H1 (cell line): ENCODE data around the gene PLEKHN1. TPM values are rescaled to one million over a fixed set of nuclear protein-coding genes. Genes with fewer than 3 reads are reported as not detected.

Source experiments
- CTCF ChIA-PET: fragments of 300-600 bp; sonication (Branson Sonifier 250); formaldehyde crosslinking; loops from one replicate; lab custom pipeline; 2021; ENCODE audit not compliant: partially characterized antibody; lab: Charles Lee
- POLR2A ChIA-PET: fragments of 300-600 bp; sonication (Branson Sonifier 250); formaldehyde crosslinking; loops from one replicate; lab custom pipeline; 2021; ENCODE audit warnings: inconsistent platforms; ENCODE audit not compliant: partially characterized antibody; lab: Charles Lee
- DNase-seq, 2 experiments: peaks; one replicate each; pipeline versions ENCODE4 v3.0.0 to v3.0.0-alpha.2; 2010 to 2022; ENCODE audit warnings: low spot score in 2 of 2, low read depth in 1 of 2, mixed read lengths in 1 of 2
- FAIRE-seq: peaks from 2 replicates; lab custom pipeline; 2011; peaks lifted over from hg19 to GRCh38; lab: Jason Lieb, UNC
- H2AFZ ChIP-seq: 2 replicates; pipeline ENCODE4 v1.8.1; 2012; ENCODE audit warnings: low read length, inconsistent platforms
- H2AK5ac ChIP-seq: 2 replicates; pipeline ENCODE4 v1.6.1; 2013; ENCODE audit warnings: low read depth, low read length
- H2BK120ac ChIP-seq: replicated peaks from 2 replicates; pipeline ENCODE3; 2013; ENCODE audit warnings: low read depth, low read length, inconsistent platforms
- H2BK12ac ChIP-seq: 2 replicates; pipeline ENCODE4 v1.6.1; 2013; ENCODE audit warnings: low read depth, low read length
- H2BK15ac ChIP-seq: 2 replicates; pipeline ENCODE4 v1.6.1; 2013; ENCODE audit warnings: low read length
- H2BK20ac ChIP-seq: 2 replicates; pipeline ENCODE4 v1.6.1; 2013; ENCODE audit warnings: low read length
- H2BK5ac ChIP-seq: 2 replicates; pipeline ENCODE4 v1.6.1; 2013; ENCODE audit warnings: low read depth, low read length
- H3K14ac ChIP-seq: 2 replicates; pipeline ENCODE4 v1.6.1; 2013; ENCODE audit warnings: inconsistent platforms; ENCODE audit not compliant: insufficient read length
- H3K18ac ChIP-seq: 2 replicates; pipeline ENCODE4 v1.6.1; 2013; ENCODE audit warnings: low read length; ENCODE audit errors: extremely low read depth
- H3K23ac ChIP-seq: 2 replicates; pipeline ENCODE4 v1.6.1; 2013; ENCODE audit warnings: inconsistent platforms; ENCODE audit not compliant: insufficient read length
- H3K23me2 ChIP-seq: 2 replicates; pipeline ENCODE4 v1.6.1; 2013; ENCODE audit warnings: low read depth, low read length
- H3K27ac ChIP-seq: 2 replicates; pipeline ENCODE4 v1.6.1; 2011; ENCODE audit warnings: low read depth, low read length, inconsistent platforms
- H3K27me3 ChIP-seq, 4 experiments: replicated peaks in 1 of 4; 1 replicate in 1 of 4; 2 replicates in 3 of 4; pipeline versions ENCODE4 v1.6.1 to v1.8.1; 2011 to 2013; ENCODE audit warnings: low read length in 3 of 4, mild to moderate bottlenecking in 3 of 4, inconsistent platforms in 2 of 4, mixed read lengths in 2 of 4, moderate library complexity in 1 of 4; ENCODE audit not compliant: control insufficient read depth in 3 of 4, insufficient read depth in 3 of 4; ENCODE audit errors: extremely low read depth in 1 of 4
- H3K36me3 ChIP-seq, 4 experiments: 2 replicates each; pipeline versions ENCODE4 v1.6.1 to v1.8.1; 2011 to 2013; ENCODE audit warnings: mild to moderate bottlenecking in 4 of 4, low read length in 3 of 4, moderate library complexity in 2 of 4, control low read depth in 1 of 4, inconsistent platforms in 1 of 4; ENCODE audit not compliant: insufficient read depth in 4 of 4, control insufficient read depth in 2 of 4
- H3K4ac ChIP-seq: replicated peaks from 2 replicates; pipeline ENCODE3; 2013; ENCODE audit warnings: low read length, low read depth, mixed read lengths, inconsistent platforms; ENCODE audit not compliant: insufficient read length
- H3K4me1 ChIP-seq, 4 experiments: replicated peaks in 1 of 4; 1 replicate in 1 of 4; 2 replicates in 3 of 4; pipeline versions ENCODE4 v1.6.1 to v1.8.1; 2011 to 2013; ENCODE audit warnings: low read length in 3 of 4, inconsistent platforms in 2 of 4, mixed read lengths in 1 of 4; ENCODE audit not compliant: insufficient read depth in 4 of 4, control insufficient read depth in 3 of 4
- H3K4me2 ChIP-seq, 2 experiments: 2 replicates each; pipeline versions ENCODE4 v1.6.1 to v1.8.1; 2011 to 2013; ENCODE audit warnings: low read depth in 2 of 2, low read length in 2 of 2, control low read depth in 1 of 2, inconsistent platforms in 1 of 2, mild to moderate bottlenecking in 1 of 2; ENCODE audit not compliant: insufficient read depth in 1 of 2
- H3K4me3 ChIP-seq, 4 experiments: fragments of 200-600, 300-600 bp in 1 of 4; sonication (generic), shearing (Covaris generic), sonication (Bioruptor Twin) in 1 of 4; 2 replicates each; pipeline versions ENCODE4 v1.5.1 to v1.8.1; 2011 to 2016; ENCODE audit warnings: low read length in 4 of 4, low read depth in 3 of 4, control low read depth in 2 of 4, inconsistent platforms in 2 of 4, mild to moderate bottlenecking in 2 of 4, mixed read lengths in 1 of 4, moderate library complexity in 1 of 4; ENCODE audit not compliant: insufficient read depth in 2 of 4; ENCODE audit errors: extremely low read depth in 1 of 4
- H3K56ac ChIP-seq: replicated peaks from 2 replicates; pipeline ENCODE3; 2013; ENCODE audit warnings: low read depth, mild to moderate bottlenecking, mixed read lengths, low read length, inconsistent platforms; ENCODE audit not compliant: insufficient read length
- H3K79me1 ChIP-seq: 2 replicates; pipeline ENCODE4 v1.6.1; 2013; ENCODE audit warnings: low read depth, low read length, control low read depth
- H3K79me2 ChIP-seq, 2 experiments: 2 replicates each; pipeline versions ENCODE4 v1.6.1 to v1.8.1; 2012 to 2013; ENCODE audit warnings: low read length in 2 of 2, mild to moderate bottlenecking in 2 of 2, inconsistent platforms in 1 of 2; ENCODE audit not compliant: insufficient read depth in 2 of 2, control insufficient read depth in 1 of 2
- H3K9ac ChIP-seq, 4 experiments: replicated peaks in 1 of 4; 1 replicate in 1 of 4; 2 replicates in 3 of 4; pipeline versions ENCODE4 v1.6.1 to v1.8.1; 2011 to 2013; ENCODE audit warnings: low read depth in 3 of 4, low read length in 3 of 4, control low read depth in 2 of 4, mild to moderate bottlenecking in 2 of 4, moderate library complexity in 2 of 4, inconsistent platforms in 1 of 4; ENCODE audit errors: extremely low read depth in 1 of 4
- H3K9me3 ChIP-seq, 2 experiments: 2 replicates each; pipeline versions ENCODE4 v1.6.1 to v1.8.1; 2012 to 2013; ENCODE audit warnings: mild to moderate bottlenecking in 2 of 2, moderate library complexity in 2 of 2, control low read depth in 1 of 2, inconsistent platforms in 1 of 2, low read depth in 1 of 2, low read length in 1 of 2, mixed read lengths in 1 of 2; ENCODE audit not compliant: insufficient read depth in 2 of 2
- H4K20me1 ChIP-seq, 2 experiments: replicated peaks in 1 of 2; 2 replicates each; pipeline versions ENCODE3 to v1.8.1; 2011 to 2013; ENCODE audit warnings: inconsistent platforms in 2 of 2, low read length in 2 of 2, mild to moderate bottlenecking in 1 of 2; ENCODE audit not compliant: insufficient read depth in 2 of 2, control insufficient read depth in 1 of 2
- H4K5ac ChIP-seq: 2 replicates; pipeline ENCODE4 v1.6.1; 2013; ENCODE audit warnings: low read length, low read depth, mixed read lengths, inconsistent platforms; ENCODE audit not compliant: insufficient read length
- H4K8ac ChIP-seq: 2 replicates; pipeline ENCODE4 v1.8.0; 2013; ENCODE audit warnings: mild to moderate bottlenecking, moderate library complexity, low read length, inconsistent platforms; ENCODE audit not compliant: insufficient read depth; ENCODE audit errors: extremely low read depth
- H4K91ac ChIP-seq: replicated peaks from 2 replicates; pipeline ENCODE3; 2013; ENCODE audit warnings: low read length, mixed read lengths, inconsistent platforms; ENCODE audit not compliant: insufficient read length
- ATF2 ChIP-seq: IDR thresholded peaks from 2 replicates; pipeline ENCODE4 v1.6.1; 2012; ENCODE audit warnings: low read length, inconsistent platforms
- BACH1 ChIP-seq: IDR thresholded peaks from 2 replicates; pipeline ENCODE4 v1.6.1; 2012; ENCODE audit warnings: low read length, improper control_type of control experiment
- BRCA1 ChIP-seq: IDR thresholded peaks from 2 replicates; pipeline ENCODE4 v1.6.1; 2012; ENCODE audit warnings: low read depth, low read length, improper control_type of control experiment
- EP300 ChIP-seq, 2 experiments: IDR thresholded peaks; 1 replicate in 1 of 2; 2 replicates in 1 of 2; pipeline ENCODE4 v1.6.1; 2011 to 2012; ENCODE audit warnings: low read depth in 2 of 2, low read length in 2 of 2, mild to moderate bottlenecking in 2 of 2, borderline replicate concordance in 1 of 2, inconsistent platforms in 1 of 2, moderate library complexity in 1 of 2
- EZH2 ChIP-seq: fragments of 200-600 bp; sonication (generic); IDR thresholded peaks from 2 replicates; pipeline ENCODE4 v1.7.1; 2012; ENCODE audit warnings: low read depth, mild to moderate bottlenecking, moderate library complexity, low read length, inconsistent platforms; ENCODE audit not compliant: severe bottlenecking
- FOSL1 ChIP-seq: IDR thresholded peaks from 2 replicates; pipeline ENCODE4 v1.6.1; 2011; ENCODE audit warnings: mild to moderate bottlenecking, low read depth, low read length, moderate library complexity; ENCODE audit not compliant: insufficient read depth
- JUND ChIP-seq: IDR thresholded peaks from 2 replicates; pipeline ENCODE4 v1.6.1; 2011; ENCODE audit warnings: mild to moderate bottlenecking, improper control_type of control experiment, low read length
- TEAD4 ChIP-seq: IDR thresholded peaks from 2 replicates; pipeline ENCODE4 v1.6.1; 2012; ENCODE audit warnings: low read depth, low read length, inconsistent platforms, mixed read lengths
- whole genome bisulfite sequencing, 2 experiments: shearing (Covaris generic) in 1 of 2; methylation state at CpG; one replicate each; pipeline versions ENCODE4 v1.1.6 to v1.1.7; 2013 to 2015; ENCODE audit warnings: low lambda C conversion rate in 2 of 2, mixed read lengths in 2 of 2, inconsistent platforms in 1 of 2, low coverage in 1 of 2, missing lambda C conversion rate in 1 of 2; ENCODE audit not compliant: insufficient replicate concordance in 2 of 2, insufficient coverage in 1 of 2, insufficient read length in 1 of 2; ENCODE audit errors: extremely low coverage in 1 of 2, missing lambda C conversion rate in 1 of 2; 5-methylcytosine and 5-hydroxymethylcytosine counted together
- polyA plus RNA-seq, 7 experiments: library from polyadenylated mRNA; depleted of rRNA in 3 of 7; stranded (reverse) in 5 of 7; unstranded in 2 of 7; fragments of >200 nt in 5 of 7; fragments of 200-250 nt in 2 of 7; gene quantifications; 1 replicate in 5 of 7; 2 replicates in 1 of 7; 4 replicates in 1 of 7; pipeline versions ENCODE4 v1.2.1 to v1.2.3, GENCODE V29; 2011 to 2013; ENCODE audit warnings: missing spikeins in 2 of 7, mixed read lengths in 2 of 7
- total RNA-seq: library from RNA; stranded (reverse); fragmentation: NEBNext Ultra II Directional; extraction: Animal tissue kit (Norgen Biotek cat#: 25700); gene quantifications from 2 replicates; pipeline ENCODE4 v1.2.1, GENCODE V29; 2021
- TF ChIP-seq, protein P1 (sequence below), 3 experiments: IDR thresholded peaks; 1 replicate in 2 of 3; 2 replicates in 1 of 3; pipeline versions ENCODE4 v1.5.1 to v1.6.1; 2011; ENCODE audit warnings: low read length in 3 of 3, mild to moderate bottlenecking in 3 of 3, inconsistent platforms in 2 of 3, low read depth in 1 of 3, moderate library complexity in 1 of 3; ENCODE audit not compliant: insufficient read depth in 1 of 3; ENCODE audit errors: control extremely low read depth in 1 of 3

The PLEKHN1 gene
- total and polyA plus RNA-seq, 2 of the 8 experiments (the other 6 are each of a cell fraction or from before 2014, with no cell fraction given), result 0.39 to 1.5 TPM

DNA sequence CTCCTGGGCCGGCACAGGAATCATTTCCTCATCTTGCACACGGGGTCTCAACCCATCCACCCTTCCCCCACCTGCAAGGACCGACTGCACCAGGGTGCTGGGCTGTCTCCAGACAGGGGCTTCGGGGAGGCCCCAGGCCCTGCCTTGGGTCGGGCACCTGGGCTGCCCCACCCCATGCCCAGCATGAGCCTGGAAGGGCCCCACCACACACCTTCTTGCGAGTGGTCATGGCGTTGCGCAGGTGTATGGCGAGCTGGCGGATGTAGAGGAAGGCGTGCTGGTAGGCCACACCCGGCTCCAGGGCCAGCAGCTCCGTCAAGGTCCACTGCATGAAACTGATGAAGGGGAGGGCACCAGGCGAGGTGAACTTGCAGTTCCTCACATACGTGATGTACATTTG is 14.1 kb upstream of the PLEKHN1 start:
- no peak overlapping the region for H2BK120ac ChIP-seq
- no peak overlapping the region for H2BK5ac ChIP-seq
- H2AFZ ChIP-seq, result no peak overlapping the region
- no peaks in the 10 kb centered on the region; a peak in 1 of 4 replicates for H3K79me2 ChIP-seq
- H3K4me2 ChIP-seq, result no peak overlapping the region
- peaks cover 22 to 31% of the 10 kb centered on the region in 2 experiments for H4K20me1 ChIP-seq
- ChIA-PET POLR2A (interaction anchor here (1.0 to 8.8 kb wide), 4 partner anchors 10 to 98 kb away, joined by 3 to 65 read pairs (median 3); partner anchors contain the start of gene PLEKHN1), CTCF (interaction anchor here (0.5 to 1.9 kb wide), 14 partner anchors 10 to 172 kb away, joined by 3 to 9 read pairs (median 4); partner anchors contain the start of gene PLEKHN1)
- H3K18ac ChIP-seq, result no peak overlapping the region
- no peak overlapping the region for H3K14ac ChIP-seq
- H3K9me3 ChIP-seq, result no peaks in the 10 kb centered on the region
- no peaks in the 10 kb centered on the region for H3K27me3 ChIP-seq
- no peak overlapping the region for H4K5ac ChIP-seq
- H4K91ac ChIP-seq, result no peak overlapping the region
- no peak overlapping the region for H3K56ac ChIP-seq
- H3K36me3 ChIP-seq, result peaks cover 9 to 70% (median 52%) of the 10 kb centered on the region in 4 experiments
- peaks cover 11% of the 10 kb centered on the region for H3K79me1 ChIP-seq
- H3K23ac ChIP-seq, result no peak overlapping the region
- H2AK5ac ChIP-seq, result no peak overlapping the region
- 99% methylated on average over 12 of the region's 15 CpGs; no CpG with 5 or more reads in 1 of the 2 experiments for WGBS, 2 experiments
- no peak overlapping the region for H3K27ac ChIP-seq
- H3K4ac ChIP-seq, result no peak overlapping the region
- no peaks in the 10 kb centered on the region for H3K23me2 ChIP-seq
- no peak overlapping the region for H2BK20ac ChIP-seq
- H3K9ac ChIP-seq, result no peak overlapping the region
- no peak for FAIRE-seq
- no peak for DNase-seq
- H2BK12ac ChIP-seq, result no peak overlapping the region
- H2BK15ac ChIP-seq, result no peak overlapping the region
- H4K8ac ChIP-seq, result no peak overlapping the region
- no peak overlapping the region for H3K4me3 ChIP-seq
- H3K4me1 ChIP-seq, result no peaks in the 10 kb centered on the region; a peak in 1 of 7 replicates
- TF ChIP-seq JUND (no peak), ATF2 (no peak), FOSL1 (no peak), TEAD4 (no peak), EZH2 (no peak), BRCA1 (no peak), BACH1 (no peak), EP300 (IDR thresholded peaks at IDR 0.05; ENCODE audit: borderline replicate concordance in 1 of 2, low read depth in 2 of 2, low read length in 2 of 2) (no peak)
- TF ChIP-seq, protein P1, sequence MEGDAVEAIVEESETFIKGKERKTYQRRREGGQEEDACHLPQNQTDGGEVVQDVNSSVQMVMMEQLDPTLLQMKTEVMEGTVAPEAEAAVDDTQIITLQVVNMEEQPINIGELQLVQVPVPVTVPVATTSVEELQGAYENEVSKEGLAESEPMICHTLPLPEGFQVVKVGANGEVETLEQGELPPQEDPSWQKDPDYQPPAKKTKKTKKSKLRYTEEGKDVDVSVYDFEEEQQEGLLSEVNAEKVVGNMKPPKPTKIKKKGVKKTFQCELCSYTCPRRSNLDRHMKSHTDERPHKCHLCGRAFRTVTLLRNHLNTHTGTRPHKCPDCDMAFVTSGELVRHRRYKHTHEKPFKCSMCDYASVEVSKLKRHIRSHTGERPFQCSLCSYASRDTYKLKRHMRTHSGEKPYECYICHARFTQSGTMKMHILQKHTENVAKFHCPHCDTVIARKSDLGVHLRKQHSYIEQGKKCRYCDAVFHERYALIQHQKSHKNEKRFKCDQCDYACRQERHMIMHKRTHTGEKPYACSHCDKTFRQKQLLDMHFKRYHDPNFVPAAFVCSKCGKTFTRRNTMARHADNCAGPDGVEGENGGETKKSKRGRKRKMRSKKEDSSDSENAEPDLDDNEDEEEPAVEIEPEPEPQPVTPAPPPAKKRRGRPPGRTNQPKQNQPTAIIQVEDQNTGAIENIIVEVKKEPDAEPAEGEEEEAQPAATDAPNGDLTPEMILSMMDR (IDR thresholded peaks at IDR 0.05; ENCODE audit: control extremely low read depth in 1 of 3, insufficient read depth in 1 of 3, low read depth in 1 of 3, low read length in 3 of 3), result no peak
